ENCODE results near the gene CCDC8.
"Not testable (repeated sequence)": the region's sequence is repeated elsewhere in the genome, so short reads cannot be mapped to it uniquely, and the experiment has no call there.

- not testable (repeated sequence) for TF ChIP-seq CTCF, POLR2AphosphoS5, EP300, POLR2A (IDR thresholded peaks at IDR 0.05)
These were observed 15.4 kb downstream of the CCDC8 start for GRCh38 chr19:46397801-46398479.
